Stimulated activated naive CD8-positive, alpha-beta T cell treated with anti-CD3 and anti-CD28 coated beads, Interleukin-15, Interleukin-2, amounts not matched to agents 100 U/mL and 50 U/mL, for 24 hours (primary cell): ENCODE data around the gene SPAG17.
"Not testable (repeated sequence)": the region's sequence is repeated elsewhere in the genome, so short reads cannot be mapped to it uniquely, and the experiment has no call there.

Source experiments
- ATAC-seq: fragments of 150-1000 bp; cut with Tn5 transposase; one replicate; pipeline ENCODE4 v1.10.0; 2021
- DNase-seq: peaks from one replicate; pipeline ENCODE4 v3.0.0; 2021

Gene SPAG17

GRCh38 chr1:117971777-117972176 lies 213.3 kb downstream of the SPAG17 start:
- no peak for DNase-seq
- no peak for ATAC-seq

- ATAC-seq (no peak), DNase-seq (no peak)
Measured at GRCh38 chr1:117970252-117970651, 214.8 kb downstream of the SPAG17 start.

- no peak for ATAC-seq
- DNase-seq: no peak
Measured at GRCh38 chr1:117967881-117968280, 217.1 kb downstream of the SPAG17 start.

GRCh38 chr1:117967477-117967876 lies 217.6 kb downstream of the SPAG17 start:
- DNase-seq (no peak), ATAC-seq (no peak)

GRCh38 chr1:117964290-117965038 lies 220.6 kb downstream of the SPAG17 start:
- DNase-seq (no peak), ATAC-seq (peak; percentile 75)

GRCh38 chr1:117959364-117959763 lies 225.7 kb downstream of the SPAG17 start:
- DNase-seq (no peak), ATAC-seq (no peak)

- no peak for ATAC-seq
- no peak for DNase-seq
Measured at GRCh38 chr1:117952386-117952785, 232.6 kb downstream of the SPAG17 start.

GRCh38 chr1:117942293-117942692 lies 242.7 kb downstream of the SPAG17 start:
- no peak for DNase-seq
- ATAC-seq: no peak

GRCh38 chr1:117933769-117934168 lies 251.3 kb downstream of the SPAG17 start:
- DNase-seq (no peak), ATAC-seq (no peak)

GRCh38 chr1:117932576-117932975 lies 252.5 kb downstream of the SPAG17 start:
- ATAC-seq (no peak), DNase-seq (no peak)

- DNase-seq: no peak
- no peak for ATAC-seq
Measured at GRCh38 chr1:117930484-117930883, 254.5 kb downstream of the SPAG17 start.

- DNase-seq (no peak), ATAC-seq (no peak)
Measured at GRCh38 chr1:117930173-117930447, 254.9 kb downstream of the SPAG17 start.

- DNase-seq (peak; percentile 93), ATAC-seq (peak; percentile 97)
Measured at GRCh38 chr1:117929343-117930172, 255.5 kb downstream of the SPAG17 start, which contains the start of the genes GDAP2 and WDR3. Gene GDAP2, minus strand, starts transcription at chr1:117929621. Its CDS starts 9,264 bp downstream, at chr1:117920357. Gene WDR3, plus strand, starts transcription at chr1:117929739. Its CDS starts 3,581 bp downstream, at chr1:117933320.

- no peak for DNase-seq
Measured at GRCh38 chr1:117928881-117929342, 256.1 kb downstream of the SPAG17 start.

GRCh38 chr1:117925981-117926380 lies 259.0 kb downstream of the SPAG17 start:
- no peak for DNase-seq
- ATAC-seq: no peak

More at GRCh38 chr1:117928881-117929342, 256.1 kb downstream of the SPAG17 start:
- ATAC-seq: peak; percentile 41

- not testable (repeated sequence) for ATAC-seq, DNase-seq
Measured at GRCh38 chr1:117922717-117923116, 262.3 kb downstream of the SPAG17 start.

GRCh38 chr1:117921991-117922390 lies 263.0 kb downstream of the SPAG17 start:
- DNase-seq (no peak), ATAC-seq (no peak)

GRCh38 chr1:117919376-117919775 lies 265.7 kb downstream of the SPAG17 start:
- DNase-seq (no peak), ATAC-seq (no peak)

GRCh38 chr1:117911051-117911450 lies 274.0 kb downstream of the SPAG17 start:
- DNase-seq (no peak), ATAC-seq (no peak)

GRCh38 chr1:117905019-117905418 lies 280.0 kb downstream of the SPAG17 start:
- DNase-seq (no peak), ATAC-seq (no peak)

GRCh38 chr1:117904485-117904884 lies 280.5 kb downstream of the SPAG17 start:
- ATAC-seq (no peak), DNase-seq (no peak)
